Measurements from ENCODE around the gene OGDHL. TPM values are rescaled to one million over a fixed set of nuclear protein-coding genes. Genes with fewer than 3 reads are reported as not detected.

Gene OGDHL
- total and polyA plus RNA-seq, 12 donors, result 1.4 to 31.9 (median 4.8) TPM

DNA sequence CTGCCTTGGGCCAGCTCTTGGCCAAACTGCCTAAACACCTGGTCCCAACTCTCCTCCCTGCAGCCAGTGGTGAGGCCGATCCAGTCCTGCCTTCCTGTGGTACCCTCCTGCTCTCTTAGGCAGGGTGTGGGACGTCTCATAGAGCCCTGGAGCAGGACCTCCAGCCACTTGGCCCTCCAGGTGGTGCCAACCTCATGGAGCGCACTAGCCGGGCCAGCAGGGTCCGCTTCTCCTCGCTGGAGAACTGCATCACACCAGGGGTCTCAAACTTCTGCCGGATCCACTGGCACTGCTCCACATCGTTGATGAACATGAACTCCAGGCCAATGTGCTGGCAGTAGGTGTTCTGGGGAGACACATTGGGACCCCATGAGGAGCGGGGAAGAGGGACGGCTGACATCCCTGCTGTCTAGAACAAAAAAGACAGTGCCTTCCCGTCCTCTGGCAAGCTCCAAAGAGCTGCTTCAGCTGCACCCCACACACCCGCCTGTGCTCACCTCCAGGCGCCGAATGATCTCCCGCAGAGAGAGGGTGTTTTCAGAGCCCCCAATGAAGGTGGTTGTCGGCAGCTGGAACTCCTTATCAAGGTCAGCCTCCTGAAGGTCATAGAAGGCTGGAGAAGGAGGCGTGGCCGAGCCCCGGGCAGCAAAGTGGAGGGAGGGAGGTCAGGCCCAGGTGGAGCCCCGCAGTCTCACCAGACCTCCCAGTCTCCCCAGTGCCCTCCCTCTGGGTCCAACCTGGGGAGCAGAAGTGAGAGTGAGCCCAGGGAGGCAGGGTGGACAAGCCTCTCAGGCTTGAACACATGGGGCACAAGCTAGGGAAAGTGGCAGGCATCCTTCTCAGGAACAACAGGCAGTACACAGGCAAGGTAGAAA, 10.2 kb downstream of the OGDHL start:
- intact Hi-C loops (cut with DNase I), result no loop called here
- Histone ChIP-seq H3K36me3 (replicated peaks in 1 of 2) (no peaks in the 10 kb centered on the region), H3K4me3 (no peak overlapping the region), H3K4me1 (replicated peaks in 1 of 2) (no peaks in the 10 kb centered on the region), H3K27me3 (no peaks in the 10 kb centered on the region), H3K9me3 (replicated peaks in 1 of 3) (no peaks in the 10 kb centered on the region), H3K27ac (no peak overlapping the region)
- 69 to 85% (median 74%) methylated on average over 16 to 20 of the region's 20 CpGs for WGBS, 4 donors
- TF ChIP-seq, protein P1, sequence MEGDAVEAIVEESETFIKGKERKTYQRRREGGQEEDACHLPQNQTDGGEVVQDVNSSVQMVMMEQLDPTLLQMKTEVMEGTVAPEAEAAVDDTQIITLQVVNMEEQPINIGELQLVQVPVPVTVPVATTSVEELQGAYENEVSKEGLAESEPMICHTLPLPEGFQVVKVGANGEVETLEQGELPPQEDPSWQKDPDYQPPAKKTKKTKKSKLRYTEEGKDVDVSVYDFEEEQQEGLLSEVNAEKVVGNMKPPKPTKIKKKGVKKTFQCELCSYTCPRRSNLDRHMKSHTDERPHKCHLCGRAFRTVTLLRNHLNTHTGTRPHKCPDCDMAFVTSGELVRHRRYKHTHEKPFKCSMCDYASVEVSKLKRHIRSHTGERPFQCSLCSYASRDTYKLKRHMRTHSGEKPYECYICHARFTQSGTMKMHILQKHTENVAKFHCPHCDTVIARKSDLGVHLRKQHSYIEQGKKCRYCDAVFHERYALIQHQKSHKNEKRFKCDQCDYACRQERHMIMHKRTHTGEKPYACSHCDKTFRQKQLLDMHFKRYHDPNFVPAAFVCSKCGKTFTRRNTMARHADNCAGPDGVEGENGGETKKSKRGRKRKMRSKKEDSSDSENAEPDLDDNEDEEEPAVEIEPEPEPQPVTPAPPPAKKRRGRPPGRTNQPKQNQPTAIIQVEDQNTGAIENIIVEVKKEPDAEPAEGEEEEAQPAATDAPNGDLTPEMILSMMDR (IDR thresholded peaks at IDR 0.05), result no peak
- no peak for TF ChIP-seq POLR2A (IDR thresholded peaks at IDR 0.05)
- DNase-seq, result peak in 1 of 7 donors; percentile 39

DNA sequence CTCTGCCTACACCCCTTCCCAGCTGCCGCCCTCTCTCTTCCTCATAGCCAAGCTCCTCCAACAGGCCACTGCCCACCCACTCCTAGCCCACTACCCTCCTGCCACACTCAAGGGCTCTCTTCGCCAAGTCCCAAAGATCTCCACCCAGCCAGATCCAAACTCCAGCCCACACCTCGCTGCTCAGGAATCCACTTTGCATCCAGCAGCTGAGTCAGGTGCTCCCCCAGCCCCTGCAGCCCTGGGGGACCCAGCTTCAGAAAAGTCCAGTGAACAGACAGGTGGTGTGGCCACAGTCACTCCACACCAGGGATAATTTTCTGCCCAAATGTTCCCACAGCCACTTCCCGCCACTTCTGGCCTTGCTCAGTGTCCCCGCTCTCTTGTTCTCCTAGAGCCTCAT, 10.9 kb downstream of the OGDHL start:
- no peaks in the 10 kb centered on the region for H3K36me3 ChIP-seq (replicated peaks in 1 of 2)
- no peak for TF ChIP-seq POLR2A (IDR thresholded peaks at IDR 0.05)
- TF ChIP-seq, protein P1 (IDR thresholded peaks at IDR 0.05), result no peak
- H3K27ac ChIP-seq, result no peak overlapping the region
- H3K9me3 ChIP-seq (replicated peaks in 1 of 3), result no peaks in the 10 kb centered on the region
- 86 to 92% (median 91%) methylated on average over 5 of the region's 5 CpGs for WGBS, 4 donors
- no peaks in the 10 kb centered on the region for H3K27me3 ChIP-seq
- intact Hi-C loops (cut with DNase I), result no loop called here
- peak in 1 of 7 donors; percentile 20 for DNase-seq
- H3K4me1 ChIP-seq (replicated peaks in 1 of 2), result no peaks in the 10 kb centered on the region
- no peak overlapping the region for H3K4me3 ChIP-seq

DNA sequence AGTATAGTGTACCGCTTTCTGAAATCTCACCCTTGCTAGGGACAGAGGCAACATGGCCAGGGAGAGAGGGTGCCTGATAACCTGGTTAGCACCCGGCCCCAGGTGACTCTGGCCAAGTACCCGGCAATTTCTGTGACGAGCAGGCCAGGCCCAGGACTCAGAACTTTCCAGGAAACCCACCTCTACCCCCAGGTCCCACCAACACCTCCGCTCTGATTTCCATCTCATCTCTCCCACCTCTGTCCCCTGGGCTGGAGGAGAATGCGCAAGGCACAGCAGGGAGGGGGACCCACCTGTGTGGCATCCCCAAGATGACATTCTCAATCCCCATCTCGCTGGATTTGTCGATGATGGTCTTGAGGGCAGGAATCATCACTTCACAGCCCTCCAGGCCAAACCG, 11.6 kb downstream of the OGDHL start:
- Histone ChIP-seq H3K4me3 (no peak overlapping the region), H3K27ac (no peak overlapping the region), H3K36me3 (replicated peaks in 1 of 2) (no peaks in the 10 kb centered on the region), H3K27me3 (no peaks in the 10 kb centered on the region), H3K9me3 (replicated peaks in 1 of 3) (no peaks in the 10 kb centered on the region), H3K4me1 (replicated peaks in 1 of 2) (no peaks in the 10 kb centered on the region)
- intact Hi-C loops (cut with DNase I), result no loop called here
- TF ChIP-seq, protein P1 (IDR thresholded peaks at IDR 0.05), result no peak
- TF ChIP-seq POLR2A (IDR thresholded peaks at IDR 0.05), result no peak
- 85 to 94% (median 90%) methylated on average over 9 of the region's 9 CpGs for WGBS, 4 donors
- DNase-seq, result peak in 1 of 7 donors; percentile 20

DNA sequence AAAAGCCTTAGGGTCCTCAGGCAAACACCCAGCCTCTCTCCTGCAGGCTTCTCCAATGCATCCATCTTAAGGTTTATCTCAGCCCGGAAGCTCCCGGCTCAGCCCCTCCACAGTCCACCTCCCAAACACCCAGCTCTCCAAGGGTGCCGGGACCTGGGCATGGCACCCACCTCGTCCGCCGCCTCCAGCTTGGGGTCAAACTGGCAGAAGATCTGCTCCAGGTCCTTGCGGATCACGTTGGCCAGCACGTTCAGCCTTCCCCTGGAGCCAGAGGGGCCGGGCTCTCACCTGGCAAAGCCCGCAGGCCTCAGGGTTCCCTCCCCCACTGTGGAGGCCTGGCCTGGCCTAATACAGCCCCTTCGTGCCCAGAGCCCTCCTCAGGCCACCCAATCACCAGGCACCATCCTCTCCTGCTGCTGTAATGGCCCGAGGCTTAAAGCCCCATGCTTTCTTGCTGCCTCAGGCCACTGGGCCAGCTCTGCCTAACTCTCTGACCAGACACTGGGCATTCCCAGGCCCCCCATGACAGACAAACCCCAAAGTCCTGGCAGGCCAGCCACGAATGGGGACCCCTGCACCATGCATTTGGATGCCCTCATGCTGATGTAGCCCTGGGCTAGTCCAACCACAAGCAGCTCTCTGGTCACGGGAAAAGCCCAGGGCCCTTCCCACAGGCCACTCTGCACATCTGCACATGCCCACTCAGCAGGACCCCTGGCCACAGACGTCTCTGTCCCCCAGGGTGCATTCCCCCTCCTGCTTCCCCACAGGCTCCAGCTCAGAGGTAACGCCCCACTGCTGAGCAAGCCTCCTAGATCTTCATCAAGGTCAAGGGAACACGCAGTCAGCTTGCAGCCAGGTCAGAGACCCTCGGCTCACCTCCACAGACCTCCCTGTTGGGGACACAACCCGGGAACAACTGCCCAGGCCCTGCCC, 12.3 kb downstream of the OGDHL start:
- Histone ChIP-seq H3K36me3 (replicated peaks in 1 of 2) (no peaks in the 10 kb centered on the region), H3K27ac (no peak overlapping the region), H3K27me3 (no peaks in the 10 kb centered on the region), H3K4me3 (no peak overlapping the region), H3K9me3 (replicated peaks in 1 of 3) (no peaks in the 10 kb centered on the region), H3K4me1 (replicated peaks in 1 of 2) (no peaks in the 10 kb centered on the region)
- DNase-seq, result peak in 2 of 7 donors; percentile 10 to 37
- intact Hi-C loops (cut with DNase I), result no loop called here
- WGBS, 4 donors, result 72 to 86% (median 81%) methylated on average over 9 to 20 of the region's 20 CpGs
- TF ChIP-seq, protein P1 (IDR thresholded peaks at IDR 0.05), result no peak
- no peak for TF ChIP-seq POLR2A (IDR thresholded peaks at IDR 0.05)
